Hindlimb muscle (tissue), 1 donor: Measurements from ENCODE around the gene TMPO. TPM values are rescaled to one million over a fixed set of nuclear protein-coding genes. Genes with fewer than 3 reads are reported as not detected.
"Not testable (repeated sequence)": the region's sequence is repeated elsewhere in the genome, so short reads cannot be mapped to it uniquely, and the experiment has no call there.

ENCODE experiments used
- DNase-seq: peaks from one replicate; pipeline ENCODE4 v3.0.0-alpha.2; 2013
- polyA plus RNA-seq: library from polyadenylated mRNA; unstranded; fragments of 120-200 nt; gene quantifications from one replicate; pipeline ENCODE4 v1.2.1, GENCODE V29; 2013; ENCODE audit not compliant: insufficient read length

TMPO gene
- polyA plus RNA-seq, 1 donor: 72.4 TPM

DNA sequence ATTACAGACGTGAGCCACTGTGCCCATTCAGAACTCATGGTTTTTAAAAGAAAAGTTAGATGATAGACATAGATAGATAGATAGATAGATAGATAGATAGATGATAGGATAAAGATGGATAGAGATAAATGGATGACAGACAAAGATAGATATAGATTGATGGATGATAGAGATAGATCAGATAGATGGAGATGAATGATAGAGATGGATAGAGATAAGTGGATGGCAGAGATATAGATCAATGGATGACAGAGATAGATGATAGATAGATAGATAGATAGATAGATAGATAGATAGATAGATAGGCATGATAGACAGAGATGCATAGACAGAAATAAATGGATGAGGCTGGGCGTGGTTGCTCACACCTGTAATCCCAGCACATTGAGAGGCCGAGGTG lies 64.4 kb downstream of the TMPO start:
- DNase-seq: no peak

DNA sequence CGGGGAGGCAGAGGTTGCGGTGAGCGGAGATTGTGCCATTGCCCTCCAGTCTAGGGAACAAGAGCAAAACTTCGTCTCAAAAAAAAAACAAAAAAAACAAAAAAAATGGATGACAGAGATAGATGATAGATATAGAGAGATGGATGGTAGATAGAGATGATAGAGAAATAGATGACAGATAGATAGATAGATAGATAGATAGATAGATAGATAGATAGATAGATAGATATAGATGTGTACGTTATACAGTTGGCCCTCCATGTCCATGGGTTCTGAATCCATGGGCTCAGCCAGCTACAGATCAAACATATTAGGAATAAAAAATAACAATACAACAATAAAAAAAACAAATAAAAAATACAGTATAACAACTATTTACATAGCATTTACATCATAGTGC lies 65.3 kb downstream of the TMPO start:
- no peak for DNase-seq

DNA sequence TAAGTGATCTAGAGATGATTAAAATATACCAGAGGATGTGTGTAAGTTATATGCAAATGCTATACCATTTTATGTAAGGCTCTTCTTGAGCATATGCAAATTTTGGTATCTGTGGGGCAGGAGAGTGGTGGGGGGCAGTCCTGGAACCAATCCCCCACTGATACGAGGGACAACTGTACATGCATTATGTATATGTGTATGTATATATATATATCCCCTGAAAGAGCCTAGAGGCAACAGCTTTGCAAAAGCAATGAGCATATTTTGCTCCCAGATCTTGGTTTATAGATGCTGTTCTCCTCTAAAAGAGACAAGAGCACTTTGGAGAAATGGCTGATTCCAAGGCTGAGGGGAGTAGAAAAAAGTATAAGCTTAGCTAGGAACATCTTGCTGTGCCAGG lies 65.7 kb downstream of the TMPO start:
- no peak for DNase-seq

DNA sequence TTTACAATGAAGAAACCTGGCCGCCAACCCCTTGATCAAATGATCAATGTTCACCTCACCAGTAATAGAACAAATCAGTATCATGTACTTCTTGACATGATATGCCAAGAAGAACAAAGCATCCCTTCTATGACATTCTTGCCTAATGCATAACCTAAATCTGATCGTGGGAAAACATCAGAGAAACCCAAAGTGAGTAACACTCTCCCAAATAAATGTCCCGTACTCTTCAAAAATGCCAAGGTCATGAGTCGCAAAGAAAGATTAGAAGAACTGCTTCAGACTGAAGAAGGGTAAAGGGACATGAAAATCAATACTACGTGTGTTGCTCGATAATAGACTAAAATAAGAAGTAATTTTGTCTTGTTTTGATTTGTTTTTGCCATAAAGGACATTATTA lies 66.7 kb downstream of the TMPO start:
- no peak for DNase-seq

DNA sequence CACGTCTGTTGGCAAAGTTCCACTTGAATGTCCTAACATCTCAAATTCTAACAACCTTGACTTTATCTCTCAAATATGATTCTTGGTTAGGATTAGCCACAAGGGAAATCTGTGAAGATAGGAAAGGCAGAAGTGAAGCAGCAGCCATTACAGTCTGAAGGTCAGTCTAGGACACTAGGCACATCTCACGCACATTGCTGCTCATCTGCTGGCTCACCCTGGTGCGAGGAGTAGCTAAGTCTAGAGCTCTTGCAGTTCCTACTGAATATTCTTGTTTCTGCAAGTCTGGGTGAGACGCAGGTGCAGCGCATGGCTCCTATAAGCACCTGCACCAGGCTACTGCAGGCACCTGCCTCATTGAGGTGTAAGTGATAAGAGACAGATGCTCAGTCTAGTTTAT lies 71.7 kb downstream of the TMPO start:
- DNase-seq: no peak

DNA sequence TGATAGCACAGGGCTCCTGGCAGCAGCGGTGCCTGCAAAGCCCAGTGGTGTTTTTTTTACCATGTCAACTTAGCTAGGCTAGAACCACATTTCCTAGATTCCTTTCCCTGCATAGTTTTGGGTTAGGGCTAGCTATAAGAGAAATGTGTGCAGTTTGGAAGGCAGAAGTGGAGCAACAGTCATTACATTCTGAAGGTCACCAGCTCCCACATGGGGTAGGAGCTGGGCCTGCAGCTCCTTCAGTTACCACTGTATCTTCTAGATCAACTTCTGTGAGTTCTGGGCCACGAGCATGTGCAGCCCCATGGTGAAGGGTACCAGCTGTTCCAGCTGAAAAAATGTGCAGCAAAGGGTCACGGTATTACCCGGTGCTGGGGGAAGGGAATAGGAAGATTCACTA lies 75.8 kb downstream of the TMPO start:
- DNase-seq: no peak

DNA sequence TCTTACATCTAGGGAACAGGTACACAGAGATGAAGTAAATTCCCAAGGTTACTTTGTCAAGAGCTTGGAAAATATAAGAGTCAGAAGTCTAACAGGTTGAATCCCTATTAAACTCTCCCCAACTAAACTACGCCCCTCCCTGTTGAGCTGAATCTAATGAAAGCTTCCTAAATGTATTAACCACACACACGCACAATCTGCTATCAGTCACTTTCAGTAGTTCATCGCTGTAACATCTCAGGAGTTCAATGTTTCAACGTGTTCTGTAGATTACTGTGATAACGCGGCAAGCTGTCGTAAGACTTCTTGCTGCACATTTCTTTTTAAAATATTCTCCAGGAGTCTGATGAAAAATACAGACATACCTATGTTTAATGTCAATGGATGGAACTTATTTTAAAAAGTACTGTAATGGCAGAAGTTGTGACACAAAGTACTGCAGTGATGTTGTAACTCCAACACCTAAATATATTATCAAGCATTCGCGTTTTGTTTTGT lies 77.5 kb downstream of the TMPO start:
- DNase-seq: no peak

DNA sequence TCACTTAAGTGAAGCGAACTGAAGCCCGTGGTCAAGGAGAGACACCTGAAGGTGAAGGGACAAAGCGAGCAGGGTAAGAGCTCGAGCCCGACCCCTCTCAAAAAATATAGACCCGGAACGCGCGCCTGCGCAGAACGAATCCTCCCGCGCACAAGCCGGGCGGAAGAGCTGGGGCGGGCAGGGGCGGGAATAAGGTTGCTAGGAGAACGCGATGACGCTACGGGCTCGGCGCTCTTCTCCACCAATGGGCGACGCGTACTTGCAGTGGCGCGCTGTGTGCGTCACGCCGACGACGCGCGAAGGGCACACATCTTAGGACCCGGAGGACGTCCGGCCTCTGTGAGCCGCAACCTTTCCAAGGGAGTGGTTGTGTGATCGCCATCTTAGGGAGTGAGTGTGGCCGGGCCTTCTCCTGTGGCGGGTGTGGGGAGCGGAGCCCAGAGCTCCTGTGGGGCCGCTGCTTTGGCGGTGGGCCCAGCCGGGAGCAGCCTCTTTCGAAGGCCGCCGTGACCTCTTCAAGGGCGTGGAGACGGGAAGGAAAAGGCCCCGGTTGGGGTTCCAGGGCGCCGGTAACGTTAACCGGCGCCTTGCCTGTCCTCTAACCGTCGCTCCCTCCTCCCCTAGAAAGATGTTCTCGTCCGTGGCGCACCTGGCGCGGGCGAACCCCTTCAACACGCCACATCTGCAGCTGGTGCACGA lies 78.1 kb downstream of the TMPO start, which contains the start of gene SLC25A3:
TSS of gene SLC25A3 (plus strand) at position 336 of the 699 bp plus-strand sequence. CDS start at position 629, 293 bp downstream.
- peak; percentile 99 for DNase-seq

DNA sequence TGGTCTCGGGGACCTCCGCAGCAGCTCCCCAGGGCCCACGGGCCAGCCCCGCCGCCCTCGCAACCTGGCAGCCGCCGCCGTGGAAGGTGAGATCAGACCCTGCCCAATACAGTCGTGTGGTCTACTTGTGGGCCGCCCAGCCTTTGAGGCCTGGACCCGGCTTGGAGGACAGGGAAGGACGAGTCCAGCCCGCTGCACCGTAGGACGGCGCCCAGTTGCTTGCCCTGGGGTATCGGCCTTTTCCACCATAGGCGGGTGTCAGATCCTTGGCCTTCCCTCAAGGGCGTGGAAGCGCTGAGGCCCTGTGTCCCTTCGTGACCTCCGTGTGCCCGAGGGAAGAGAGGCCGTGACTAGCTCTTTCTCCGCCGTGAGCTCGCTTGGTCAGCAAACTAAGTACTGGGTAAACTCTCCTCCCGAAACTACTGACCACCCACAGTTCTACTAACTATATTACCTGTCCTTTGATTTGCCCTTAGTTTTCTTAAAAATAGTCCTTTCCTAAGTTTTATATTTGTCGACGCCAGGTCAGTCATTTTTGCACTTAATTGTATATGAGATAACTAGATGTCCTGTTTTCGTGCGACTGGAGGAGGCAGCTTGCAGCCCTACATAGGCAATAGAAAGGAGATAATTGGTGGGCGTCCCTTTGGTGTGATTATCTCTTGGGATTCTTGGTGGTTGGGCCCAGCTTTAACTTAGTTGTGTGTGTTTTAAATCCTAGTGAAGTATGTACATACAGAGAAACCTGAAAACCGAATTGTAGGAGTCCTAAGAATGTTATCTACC lies 78.9 kb downstream of the TMPO start:
- DNase-seq: peak; percentile 49

DNA sequence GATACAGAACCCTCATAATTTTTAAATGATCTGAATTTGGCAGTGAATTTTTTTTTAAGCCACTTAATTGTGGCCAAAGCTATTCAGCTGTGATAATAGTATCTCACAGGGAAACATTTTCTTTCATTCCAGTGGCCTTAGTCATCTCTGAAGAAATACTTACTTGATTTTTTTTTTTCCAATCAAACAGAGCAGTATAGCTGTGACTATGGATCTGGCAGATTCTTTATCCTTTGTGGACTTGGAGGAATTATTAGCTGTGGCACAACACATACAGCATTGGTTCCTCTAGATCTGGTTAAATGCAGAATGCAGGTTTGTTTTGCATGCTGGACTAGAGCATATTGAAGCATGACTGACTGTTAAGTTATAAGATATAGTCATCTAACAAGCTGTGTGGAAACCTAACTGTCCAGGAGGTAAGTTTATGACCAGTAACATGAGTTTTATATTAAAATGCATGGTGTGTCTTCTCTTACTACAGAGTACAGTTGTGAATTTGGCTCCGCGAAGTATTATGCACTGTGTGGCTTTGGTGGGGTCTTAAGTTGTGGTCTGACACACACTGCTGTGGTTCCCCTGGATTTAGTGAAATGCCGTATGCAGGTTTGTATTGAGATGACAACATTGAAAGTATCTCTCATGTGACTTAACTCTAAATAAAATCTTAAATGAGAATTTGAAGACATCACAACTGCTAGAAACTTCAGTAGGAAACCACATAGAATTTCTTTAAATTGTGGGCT lies 80.0 kb downstream of the TMPO start:
- no peak for DNase-seq

DNA sequence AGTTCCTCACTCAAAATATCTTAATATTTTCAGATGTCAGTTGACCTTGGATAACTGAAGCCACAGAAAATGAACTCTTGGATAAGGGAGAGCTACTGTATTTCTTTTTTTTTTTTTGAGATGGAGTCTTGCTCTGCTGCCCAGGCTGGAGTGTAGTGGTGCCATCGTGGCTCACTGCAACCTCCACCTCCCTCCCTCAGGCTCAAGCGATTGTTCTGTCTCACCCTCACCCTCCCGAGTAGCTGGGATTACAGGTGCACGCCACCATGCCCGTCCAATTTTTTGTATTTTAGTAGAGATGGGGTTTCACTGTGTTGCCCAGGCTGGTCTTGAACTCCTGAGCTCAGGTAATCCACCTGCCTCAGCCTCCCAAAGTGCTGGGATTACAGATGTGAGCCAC lies 81.9 kb downstream of the TMPO start:
- not testable (repeated sequence) for DNase-seq

Other genes with a start within 250 kb of the TMPO start
- gene SLC25A3, start 78.1 kb downstream of the TMPO start, polyA plus RNA-seq: 625 TPM
- gene IKBIP, start 129.2 kb downstream of the TMPO start, polyA plus RNA-seq: 18.0 TPM
- 27.4 TPM for gene APAF1, start 129.7 kb downstream of the TMPO start, polyA plus RNA-seq